Brain microvascular endothelial cell (primary cell): ENCODE data around the gene CLDN7.

Experiments
- DNase-seq: peaks from one replicate; pipeline ENCODE4 v3.0.0-alpha.2; 2020
- H3K27ac ChIP-seq: fragments of 250-450 bp; sonication (Bioruptor Pico); 2 replicates; pipeline ENCODE4 v1.5.1; 2020; ENCODE audit warnings: mild to moderate bottlenecking, moderate library complexity
- H3K27me3 ChIP-seq: fragments of 250-450 bp; sonication (Bioruptor Pico); replicated peaks from 2 replicates; pipeline ENCODE4 v1.5.1; 2020; ENCODE audit warnings: mild to moderate bottlenecking
- H3K36me3 ChIP-seq: fragments of 250-450 bp; sonication (Bioruptor Pico); replicated peaks from 2 replicates; pipeline ENCODE4 v1.5.1; 2020; ENCODE audit warnings: mild to moderate bottlenecking
- H3K4me3 ChIP-seq: 2 replicates; pipeline ENCODE4 v1.5.1; 2011; ENCODE audit warnings: low read depth, mild to moderate bottlenecking, control low read depth, low read length, moderate library complexity
- CTCF ChIP-seq: IDR thresholded peaks from 2 replicates; pipeline ENCODE4 v1.5.1; 2011; ENCODE audit warnings: low read depth, mild to moderate bottlenecking, moderate library complexity, low read length, control low read depth, inconsistent platforms; ENCODE audit errors: missing control alignments
- in situ Hi-C: cut with HindIII; loops from 2 replicates; pipeline ENCODE4 v1.10.0; 2017; ENCODE audit warnings: low sequenced_read_pairs, low pct_ligation_motif_present

CLDN7 gene

GRCh38 chr17:7218166-7218565 is 44.1 kb downstream of the CLDN7 start:
- Histone ChIP-seq H3K4me3 (peak overlapping the region; percentile 69), H3K36me3 (peaks cover 18% of the 10 kb centered on the region), H3K27me3 (no peaks in the 10 kb centered on the region), H3K27ac (no peak overlapping the region)
- TF ChIP-seq CTCF, result no peak
- DNase-seq, result no peak
- in situ Hi-C loops, result no loop called here

GRCh38 chr17:7217113-7217987 is 44.9 kb downstream of the CLDN7 start:
- in situ Hi-C loops, result no loop called here
- TF ChIP-seq CTCF, result no peak
- Histone ChIP-seq H3K36me3 (peaks cover 10% of the 10 kb centered on the region), H3K27me3 (no peaks in the 10 kb centered on the region), H3K4me3 (peak overlapping the region; percentile 69), H3K27ac (no peak overlapping the region)
- DNase-seq, result peak; percentile 66

GRCh38 chr17:7216242-7217112 is 45.8 kb downstream of the CLDN7 start:
- Histone ChIP-seq H3K4me3 (peak overlapping the region; percentile 69), H3K27me3 (no peaks in the 10 kb centered on the region), H3K27ac (no peak overlapping the region), H3K36me3 (peaks cover 2% of the 10 kb centered on the region)
- no peak for DNase-seq
- TF ChIP-seq CTCF, result no peak
- in situ Hi-C loops, result no loop called here

GRCh38 chr17:7215652-7216180 is 46.6 kb downstream of the CLDN7 start:
- Histone ChIP-seq H3K27ac (peak overlapping the region; percentile 57), H3K27me3 (no peaks in the 10 kb centered on the region), H3K36me3 (no peaks in the 10 kb centered on the region), H3K4me3 (peak overlapping the region; percentile 69)
- DNase-seq, result no peak
- in situ Hi-C loops, result no loop called here
- TF ChIP-seq CTCF, result no peak

- no peak for TF ChIP-seq CTCF
- H3K27ac ChIP-seq, result peak overlapping the region; percentile 57
- in situ Hi-C loops, result no loop called here
- peak overlapping the region; percentile 58 for H3K4me3 ChIP-seq
- no peak for DNase-seq
- H3K27me3 ChIP-seq, result no peaks in the 10 kb centered on the region
- H3K36me3 ChIP-seq, result no peaks in the 10 kb centered on the region
Observed at GRCh38 chr17:7215136-7215638, 47.1 kb downstream of the CLDN7 start.
